Left lung (tissue), 14 donors: ENCODE results near the gene SPRTN. TPM values are rescaled to one million over a fixed set of nuclear protein-coding genes. Genes with fewer than 3 reads are reported as not detected.

Experiments
- ATAC-seq: fragments of 200-7000 bp; cut with Tn5 transposase; one replicate; pipeline ENCODE4 v1.9.1; 2020; ENCODE audit warnings: moderate library complexity
- DNase-seq, 4 donors: peaks; one replicate each; pipeline ENCODE4 v3.0.0-alpha.2; 2013 to 2020
- H3K27ac ChIP-seq, 2 donors: fragments of 200-600 bp; sonication (generic) in 1 of 2; one replicate each; pipeline versions ENCODE4 v1.5.0 to v1.8.0; 2020 to 2021
- H3K27me3 ChIP-seq, 2 donors: fragments of 200-600 bp; sonication (generic) in 1 of 2; one replicate each; pipeline versions ENCODE4 v1.5.0 to v1.8.0; 2020 to 2021
- H3K36me3 ChIP-seq, 2 donors: fragments of 200-600 bp; sonication (generic) in 1 of 2; one replicate each; pipeline versions ENCODE4 v1.5.0 to v1.8.0; 2020 to 2021
- H3K4me1 ChIP-seq, 2 donors: fragments of 200-600 bp; one replicate each; pipeline ENCODE4 v1.8.0; 2021
- H3K4me3 ChIP-seq, 2 donors: fragments of 200-600 bp; sonication (generic) in 1 of 2; one replicate each; pipeline versions ENCODE4 v1.5.0 to v1.8.0; 2020 to 2021; ENCODE audit warnings: mild to moderate bottlenecking in 1 of 2
- H3K9me3 ChIP-seq, 2 donors: fragments of 200-600 bp; sonication (generic) in 1 of 2; one replicate each; pipeline versions ENCODE4 v1.5.0 to v1.8.0; 2020 to 2021
- intact Hi-C, 2 donors: fragments of 100-400 bp; cut with DNase I; formaldehyde crosslinking; loops; one replicate each; pipeline versions ENCODE4 v1.11.2 to v1.14.2; 2022
- long read RNA-seq, 12 donors: library from polyadenylated mRNA in 2 of 12; unstranded in 2 of 12; transcript quantifications; one replicate each; pipeline ENCODE4 v2.0.0 and lab custom pipeline, GENCODE V29; 2019 to 2026
- polyA plus RNA-seq, 6 donors: library from polyadenylated mRNA; unstranded; fragments of 120-200 nt; gene quantifications; one replicate each; pipeline ENCODE4 v1.2.1, GENCODE V29; 2013; ENCODE audit not compliant: insufficient read length in 6 of 6
- total RNA-seq, 2 donors: library from RNA; stranded (reverse); fragmentation: NEBNext Ultra II Directional; extraction: Animal tissue kit (Norgen Biotek cat#: 25700); gene quantifications; one replicate each; pipeline ENCODE4 v1.2.1, GENCODE V29; 2021
- TF ChIP-seq, protein P1 (sequence below), 2 donors: fragments of 200-600 bp; sonication (generic) in 1 of 2; IDR thresholded peaks; one replicate each; pipeline versions ENCODE4 v1.5.0 to v1.8.0; 2021; ENCODE audit warnings: antibody characterized with exemption in 2 of 2
- donor health status: DM: no; HTN: yes; CAD: no.
- donor health status: DM: no; HTN: no; CAD: no.

Gene SPRTN, protein sequence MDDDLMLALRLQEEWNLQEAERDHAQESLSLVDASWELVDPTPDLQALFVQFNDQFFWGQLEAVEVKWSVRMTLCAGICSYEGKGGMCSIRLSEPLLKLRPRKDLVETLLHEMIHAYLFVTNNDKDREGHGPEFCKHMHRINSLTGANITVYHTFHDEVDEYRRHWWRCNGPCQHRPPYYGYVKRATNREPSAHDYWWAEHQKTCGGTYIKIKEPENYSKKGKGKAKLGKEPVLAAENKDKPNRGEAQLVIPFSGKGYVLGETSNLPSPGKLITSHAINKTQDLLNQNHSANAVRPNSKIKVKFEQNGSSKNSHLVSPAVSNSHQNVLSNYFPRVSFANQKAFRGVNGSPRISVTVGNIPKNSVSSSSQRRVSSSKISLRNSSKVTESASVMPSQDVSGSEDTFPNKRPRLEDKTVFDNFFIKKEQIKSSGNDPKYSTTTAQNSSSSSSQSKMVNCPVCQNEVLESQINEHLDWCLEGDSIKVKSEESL
- total RNA-seq (10 to 100 TPM in 1 of 2 donors, 1 to 10 TPM in 1; 9.4 to 14.6 TPM), polyA plus RNA-seq (10 to 100 TPM; 11.7 to 16.7 (median 15.1) TPM)
- long read RNA-seq, donor 1, transcript SPRTN-202 (5 exons, 3,468 nt), result major isoform, 8 of 11 reads
- long read RNA-seq, donor 1, partial matches to known transcripts, result 0 of 11 reads
- long read RNA-seq, donor 1, other reads (novel, unspliced or antisense), result 0 of 11 reads
- long read RNA-seq, donor 2, partial matches to known transcripts, result 0 of 5 reads
- long read RNA-seq, donor 2, other reads (novel, unspliced or antisense), result 0 of 5 reads
- long read RNA-seq, donor 3, partial matches to known transcripts, result 0 of 3 reads
- long read RNA-seq, donor 3, other reads (novel, unspliced or antisense), result 0 of 3 reads
- long read RNA-seq, donor 4, partial matches to known transcripts, result 0 of 5 reads
- long read RNA-seq, donor 4, other reads (novel, unspliced or antisense), result 1 of 5 reads
- long read RNA-seq, donor 5, transcript SPRTN-202 (5 exons, 3,468 nt), result major isoform, 6 of 8 reads
- long read RNA-seq, donor 5, partial matches to known transcripts, result 0 of 8 reads
- long read RNA-seq, donor 5, other reads (novel, unspliced or antisense), result 0 of 8 reads
- long read RNA-seq, donor 6, partial matches to known transcripts, result 0 of 4 reads
- long read RNA-seq, donor 6, other reads (novel, unspliced or antisense), result 0 of 4 reads
- long read RNA-seq, donor 7, transcript SPRTN-202 (5 exons, 3,468 nt), result major isoform, 6 of 6 reads
- long read RNA-seq, donor 7, partial matches to known transcripts, result 0 of 6 reads
- long read RNA-seq, donor 7, other reads (novel, unspliced or antisense), result 0 of 6 reads
- long read RNA-seq, donor 8, partial matches to known transcripts, result 0 of 3 reads
- long read RNA-seq, donor 8, other reads (novel, unspliced or antisense), result 0 of 3 reads
- long read RNA-seq, donor 9, result 0 reads
- long read RNA-seq, donor 10, partial matches to known transcripts, result 0 of 3 reads
- long read RNA-seq, donor 10, other reads (novel, unspliced or antisense), result 0 of 3 reads
- long read RNA-seq, donor 11, transcript SPRTN-202 (5 exons, 3,468 nt), result major isoform, 5 of 9 reads
- long read RNA-seq, donor 11, partial matches to known transcripts, result 0 of 9 reads
- long read RNA-seq, donor 11, other reads (novel, unspliced or antisense), result 0 of 9 reads
- long read RNA-seq, donor 12, partial matches to known transcripts, result 6 of 9 reads
- long read RNA-seq, donor 12, other reads (novel, unspliced or antisense), result 0 of 9 reads

DNA sequence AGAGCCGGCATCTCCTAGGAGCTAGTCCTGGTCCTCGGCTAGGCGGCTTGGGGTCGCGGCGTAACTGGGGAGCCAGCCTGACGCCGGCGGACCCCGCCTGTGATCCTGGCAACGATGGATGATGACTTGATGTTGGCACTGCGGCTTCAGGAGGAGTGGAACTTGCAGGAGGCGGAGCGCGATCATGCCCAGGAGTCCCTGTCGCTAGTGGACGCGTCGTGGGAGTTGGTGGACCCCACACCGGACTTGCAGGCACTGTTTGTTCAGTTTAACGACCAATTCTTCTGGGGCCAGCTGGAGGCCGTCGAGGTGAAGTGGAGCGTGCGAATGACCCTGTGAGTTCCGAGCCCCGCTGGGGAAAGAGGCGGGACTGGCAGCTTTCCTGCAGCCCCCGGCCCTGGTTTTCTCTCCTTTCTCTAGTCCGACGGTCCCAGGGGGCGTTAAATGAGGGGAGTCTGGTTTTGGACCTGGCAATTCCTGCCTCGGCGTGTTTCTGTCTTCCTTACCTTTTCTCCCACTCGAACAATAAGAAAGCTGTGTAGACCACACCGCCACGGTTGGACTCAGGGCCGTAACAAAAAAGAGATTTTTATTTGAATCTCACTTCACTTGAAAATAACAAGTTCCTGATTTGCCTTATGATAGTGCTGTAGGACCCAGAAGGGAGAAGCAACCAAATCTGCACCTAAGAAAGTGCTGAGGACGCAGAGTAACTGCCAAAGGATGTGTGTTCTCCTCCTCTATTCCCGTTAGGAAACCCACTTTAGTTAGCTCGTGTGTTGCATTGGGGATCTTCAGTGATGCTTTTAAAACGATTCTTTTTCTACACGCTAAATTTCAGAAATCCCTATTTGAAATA is at the start of gene SPRTN:
SPRTN (plus strand) TSS at position 24 of the 859 bp plus-strand sequence; CDS start at position 115, 91 bp downstream.
- peaks cover 29 to 53% of the 10 kb centered on the region in 2 donors for H3K4me1 ChIP-seq
- H3K27ac ChIP-seq, result peak within 1 kb of the TSS; percentile 89 to 97
- ATAC-seq, result peak; percentile 82
- H3K9me3 ChIP-seq, result no peaks in the 10 kb centered on the region
- DNase-seq, result no peak
- no peaks in the 10 kb centered on the region for H3K27me3 ChIP-seq
- peaks cover 0 to 17% of the 10 kb centered on the region in 2 donors for H3K36me3 ChIP-seq
- peak within 1 kb of the TSS; percentile 92 for H3K4me3 ChIP-seq
- intact Hi-C loops, result no loop called here
- TF ChIP-seq, protein P1, sequence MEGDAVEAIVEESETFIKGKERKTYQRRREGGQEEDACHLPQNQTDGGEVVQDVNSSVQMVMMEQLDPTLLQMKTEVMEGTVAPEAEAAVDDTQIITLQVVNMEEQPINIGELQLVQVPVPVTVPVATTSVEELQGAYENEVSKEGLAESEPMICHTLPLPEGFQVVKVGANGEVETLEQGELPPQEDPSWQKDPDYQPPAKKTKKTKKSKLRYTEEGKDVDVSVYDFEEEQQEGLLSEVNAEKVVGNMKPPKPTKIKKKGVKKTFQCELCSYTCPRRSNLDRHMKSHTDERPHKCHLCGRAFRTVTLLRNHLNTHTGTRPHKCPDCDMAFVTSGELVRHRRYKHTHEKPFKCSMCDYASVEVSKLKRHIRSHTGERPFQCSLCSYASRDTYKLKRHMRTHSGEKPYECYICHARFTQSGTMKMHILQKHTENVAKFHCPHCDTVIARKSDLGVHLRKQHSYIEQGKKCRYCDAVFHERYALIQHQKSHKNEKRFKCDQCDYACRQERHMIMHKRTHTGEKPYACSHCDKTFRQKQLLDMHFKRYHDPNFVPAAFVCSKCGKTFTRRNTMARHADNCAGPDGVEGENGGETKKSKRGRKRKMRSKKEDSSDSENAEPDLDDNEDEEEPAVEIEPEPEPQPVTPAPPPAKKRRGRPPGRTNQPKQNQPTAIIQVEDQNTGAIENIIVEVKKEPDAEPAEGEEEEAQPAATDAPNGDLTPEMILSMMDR (IDR thresholded peaks at IDR 0.05), result no peak

- intact Hi-C loops, result no loop called here
- Histone ChIP-seq H3K27me3 (no peaks in the 10 kb centered on the region), H3K4me3 (no peak overlapping the region), H3K27ac (no peak overlapping the region), H3K9me3 (no peaks in the 10 kb centered on the region), H3K36me3 (no peaks in the 10 kb centered on the region), H3K4me1 (no peaks in the 10 kb centered on the region)
- ATAC-seq (no peak), DNase-seq (no peak)
- TF ChIP-seq, protein P1 (IDR thresholded peaks at IDR 0.05), result no peak
Observed at GRCh38 chr1:231295938-231296337, 42.2 kb upstream of the SPRTN start.

DNA sequence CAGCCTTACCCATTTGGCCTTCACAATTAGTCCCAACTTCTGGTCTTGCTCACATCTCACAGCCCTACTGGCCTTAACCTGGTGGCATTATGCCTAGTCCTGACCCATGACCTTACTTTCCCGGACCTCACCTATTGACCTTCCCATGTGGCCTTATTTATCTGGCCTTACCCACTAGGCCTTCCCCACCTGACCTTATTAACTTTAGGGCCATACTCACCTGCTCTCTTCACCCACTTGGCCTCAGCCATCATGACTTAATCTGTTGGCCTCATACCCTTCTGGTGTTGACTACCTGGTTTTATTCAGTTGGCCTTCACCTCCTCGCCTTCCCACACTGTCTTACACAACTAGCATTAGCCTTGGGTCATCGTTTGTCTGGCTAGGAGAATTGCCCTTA is 36.1 kb upstream of the SPRTN start:
- Histone ChIP-seq H3K4me1 (no peaks in the 10 kb centered on the region), H3K36me3 (no peaks in the 10 kb centered on the region), H3K27me3 (no peaks in the 10 kb centered on the region), H3K4me3 (no peak overlapping the region), H3K27ac (no peak overlapping the region), H3K9me3 (no peaks in the 10 kb centered on the region)
- no peak for ATAC-seq
- no peak for DNase-seq
- TF ChIP-seq, protein P1 (IDR thresholded peaks at IDR 0.05), result no peak
- intact Hi-C loops, result no loop called here

DNA sequence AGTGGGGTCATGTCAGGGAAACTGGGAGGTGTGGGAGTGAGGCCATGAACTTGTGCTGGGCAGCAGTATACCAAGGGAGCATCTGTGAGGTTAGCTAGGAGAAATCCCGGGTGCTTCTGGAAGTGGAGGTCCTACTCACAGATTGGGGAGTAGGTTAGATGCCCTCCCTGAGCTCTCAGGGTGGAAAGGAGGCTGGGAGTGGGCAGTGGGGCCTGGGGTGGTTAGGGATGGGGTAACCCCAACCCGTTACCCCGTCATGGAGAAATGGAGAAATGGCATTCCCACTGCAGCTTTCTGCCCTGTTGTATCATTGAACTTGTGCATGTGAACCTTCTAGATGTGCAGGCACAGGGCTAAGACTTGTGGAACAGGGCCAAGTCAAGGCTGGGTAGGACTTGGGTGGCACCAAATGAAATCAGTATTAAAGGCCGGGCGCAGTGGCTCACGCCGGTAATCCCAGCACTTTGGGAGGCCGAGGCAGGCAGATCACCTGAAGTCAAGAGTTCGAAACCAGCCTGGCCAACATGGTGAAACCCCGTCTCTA is 27.6 kb upstream of the SPRTN start:
- H3K4me1 ChIP-seq, result no peaks in the 10 kb centered on the region
- no peak for DNase-seq
- no peaks in the 10 kb centered on the region for H3K36me3 ChIP-seq
- no peaks in the 10 kb centered on the region for H3K9me3 ChIP-seq
- TF ChIP-seq, protein P1 (IDR thresholded peaks at IDR 0.05), result no peak
- no peak overlapping the region for H3K4me3 ChIP-seq
- intact Hi-C loops, result no loop called here
- no peak for ATAC-seq
- H3K27ac ChIP-seq, result no peak overlapping the region
- no peaks in the 10 kb centered on the region for H3K27me3 ChIP-seq
